ENCODE data around the gene QRFP. TPM values are rescaled to one million over a fixed set of nuclear protein-coding genes. Genes with fewer than 3 reads are reported as not detected.

Gene QRFP
- total RNA-seq, 4 donors from 2014 or later: not detected

- 70 to 72% methylated on average over 22 to 23 of the region's 23 CpGs for WGBS, 2 donors
- no peak overlapping the region for H3K27ac ChIP-seq
Observed at GRCh38 chr9:130937146-130938076, 40.8 kb upstream of the QRFP start.

GRCh38 chr9:130936285-130937117 lies 39.9 kb upstream of the QRFP start:
- intact Hi-C loops (cut with DNase I): loop anchor here (5.0 kb wide), 1 partner anchor 169 kb away; no protein-coding TSS in a partner anchor
- H3K27ac ChIP-seq: no peak overlapping the region
- WGBS, 2 donors: 48 to 60% methylated on average over 6 to 12 of the region's 12 CpGs

More at GRCh38 chr9:130937146-130938076, 40.8 kb upstream of the QRFP start:
- intact Hi-C loops (cut with DNase I): loop anchor here (5.0 kb wide), 1 partner anchor 170 kb away; no protein-coding TSS in a partner anchor
- no peak overlapping the region for H3K4me3 ChIP-seq (replicated peaks in 1 of 3)
- DNase-seq: no peak
- H3K27me3 ChIP-seq: peaks cover 9% of the 10 kb centered on the region
- H3K4me1 ChIP-seq: peaks cover 9 to 28% of the 10 kb centered on the region in 2 donors
- H3K9me3 ChIP-seq: no peaks in the 10 kb centered on the region
- H3K36me3 ChIP-seq: no peaks in the 10 kb centered on the region
- TF ChIP-seq POLR2A (IDR thresholded peaks at IDR 0.05) (no peak), CTCF (IDR thresholded peaks at IDR 0.05) (no peak)

GRCh38 chr9:130935648-130936271 lies 39.1 kb upstream of the QRFP start:
- Histone ChIP-seq H3K9me3 (no peaks in the 10 kb centered on the region), H3K4me3 (replicated peaks in 1 of 3) (no peak overlapping the region), H3K4me1 (peaks cover 9 to 26% of the 10 kb centered on the region in 2 donors), H3K27me3 (peaks cover 9% of the 10 kb centered on the region), H3K27ac (no peak overlapping the region), H3K36me3 (no peaks in the 10 kb centered on the region)
- no peak for DNase-seq
- TF ChIP-seq CTCF (IDR thresholded peaks at IDR 0.05): no peak
- 80 to 86% methylated on average over 12 to 13 of the region's 13 CpGs for WGBS, 2 donors
- intact Hi-C loops (cut with DNase I): loop anchor here (5.0 kb wide), 1 partner anchor 168 kb away; no protein-coding TSS in a partner anchor

More at GRCh38 chr9:130936285-130937117, 39.9 kb upstream of the QRFP start:
- TF ChIP-seq CTCF (IDR thresholded peaks at IDR 0.05) (no peak), POLR2A (IDR thresholded peaks at IDR 0.05) (no peak)
- Histone ChIP-seq H3K27me3 (peaks cover 9% of the 10 kb centered on the region), H3K9me3 (no peaks in the 10 kb centered on the region), H3K4me1 (peaks cover 9 to 28% of the 10 kb centered on the region in 2 donors), H3K36me3 (no peaks in the 10 kb centered on the region), H3K4me3 (replicated peaks in 1 of 3) (no peak overlapping the region)
- DNase-seq: peak; percentile 16 to 22

GRCh38 chr9:130934702-130935647 lies 38.4 kb upstream of the QRFP start:
- Histone ChIP-seq H3K4me3 (replicated peaks in 1 of 3) (no peak overlapping the region), H3K27me3 (peaks cover 9% of the 10 kb centered on the region), H3K9me3 (no peaks in the 10 kb centered on the region), H3K36me3 (no peaks in the 10 kb centered on the region), H3K4me1 (peaks cover 9 to 19% of the 10 kb centered on the region in 2 donors), H3K27ac (no peak overlapping the region)
- DNase-seq: no peak
- 65 to 74% methylated on average over 16 of the region's 16 CpGs for WGBS, 2 donors
- intact Hi-C loops (cut with DNase I): loop anchor here (5.0 kb wide), 1 partner anchor 168 kb away; no protein-coding TSS in a partner anchor
- no peak for TF ChIP-seq POLR2A (IDR thresholded peaks at IDR 0.05)
- TF ChIP-seq CTCF (IDR thresholded peaks at IDR 0.05): no peak

All from thyroid gland (tissue), 4 donors.